Stimulated activated CD8-positive, alpha-beta memory T cell treated with anti-CD3 and anti-CD28 coated beads, Interleukin-12 subunit alpha, Interleukin-12 subunit beta, amount 100 ng/mL, for 24 hours (primary cell): ENCODE data around the gene TBC1D2B.

ENCODE experiments used
- DNase-seq: peaks from one replicate; pipeline ENCODE4 v3.0.0-alpha.2; 2020; ENCODE audit errors: extremely low read depth

The TBC1D2B gene

DNA sequence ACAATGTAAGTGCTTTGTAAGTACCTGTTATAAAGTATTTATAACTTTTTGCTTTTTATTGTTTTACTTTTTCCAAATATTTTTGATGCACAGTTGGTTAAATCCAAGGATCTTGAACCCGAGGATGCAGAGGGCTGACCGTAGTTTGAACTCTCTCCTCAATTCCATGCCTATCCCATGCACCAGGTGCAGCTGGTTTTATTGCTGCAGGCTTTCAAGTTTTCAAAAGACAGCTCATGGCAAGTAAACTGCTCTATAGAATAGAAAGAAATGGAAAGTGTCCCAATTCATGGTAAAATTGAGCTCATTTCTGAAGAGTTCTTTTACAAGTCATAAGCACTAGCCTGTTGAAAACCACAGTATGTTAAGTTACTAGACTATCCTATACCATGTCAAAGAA, 131.9 kb downstream of the TBC1D2B start:
- DNase-seq = no peak
